Measurements from ENCODE around the gene MATN1. TPM values are rescaled to one million over a fixed set of nuclear protein-coding genes. Genes with fewer than 3 reads are reported as not detected.

MATN1 gene
- total RNA-seq, 2 experiments from 2014 or later = 0.34 TPM; not detected in 1

- intact Hi-C loops (cut with micrococcal nuclease) = loop anchor here (1.0 kb wide), 3 partner anchors 13 to 36 kb away; no protein-coding TSS in a partner anchor
- ChIA-PET POLR2A (interaction anchor here (1.0 to 5.5 kb wide), 6 partner anchors 9 to 25 kb away, joined by 3 to 75 read pairs (median 5); partner anchors contain the start of gene LAPTM5), CTCF (interaction anchor here (0.6 to 9.6 kb wide), 14 partner anchors 8 to 1550 kb away, joined by 3 to 65 read pairs (median 4); partner anchors contain the start of gene LAPTM5)
- H3K4me3 Mint-ChIP-seq = peak overlapping the region; percentile 50
- H3K9me3 Mint-ChIP-seq = no peaks in the 10 kb centered on the region
- no peaks in the 10 kb centered on the region for H3K27me3 Mint-ChIP-seq
- peaks cover 92% of the 10 kb centered on the region for H3K4me1 Mint-ChIP-seq (ENCODE audit: low read depth)
- peaks cover 45% of the 10 kb centered on the region for H3K36me3 Mint-ChIP-seq
- DNase-seq = peak; percentile 80
- peak overlapping the region; percentile 96 for H3K27ac Mint-ChIP-seq
Measured at GRCh38 chr1:30743584-30744059, 20.2 kb upstream of the MATN1 start.

GRCh38 chr1:30742963-30743559 lies 19.7 kb upstream of the MATN1 start:
- Mint-ChIP-seq H3K4me1 (ENCODE audit: low read depth) (peaks cover 87% of the 10 kb centered on the region), H3K36me3 (peaks cover 46% of the 10 kb centered on the region)
- CTCF ChIA-PET = interaction anchor here (1.1 to 9.6 kb wide), 9 partner anchors 7 to 168 kb away, joined by 3 to 65 read pairs (median 11); partner anchors contain the start of gene LAPTM5

DNA sequence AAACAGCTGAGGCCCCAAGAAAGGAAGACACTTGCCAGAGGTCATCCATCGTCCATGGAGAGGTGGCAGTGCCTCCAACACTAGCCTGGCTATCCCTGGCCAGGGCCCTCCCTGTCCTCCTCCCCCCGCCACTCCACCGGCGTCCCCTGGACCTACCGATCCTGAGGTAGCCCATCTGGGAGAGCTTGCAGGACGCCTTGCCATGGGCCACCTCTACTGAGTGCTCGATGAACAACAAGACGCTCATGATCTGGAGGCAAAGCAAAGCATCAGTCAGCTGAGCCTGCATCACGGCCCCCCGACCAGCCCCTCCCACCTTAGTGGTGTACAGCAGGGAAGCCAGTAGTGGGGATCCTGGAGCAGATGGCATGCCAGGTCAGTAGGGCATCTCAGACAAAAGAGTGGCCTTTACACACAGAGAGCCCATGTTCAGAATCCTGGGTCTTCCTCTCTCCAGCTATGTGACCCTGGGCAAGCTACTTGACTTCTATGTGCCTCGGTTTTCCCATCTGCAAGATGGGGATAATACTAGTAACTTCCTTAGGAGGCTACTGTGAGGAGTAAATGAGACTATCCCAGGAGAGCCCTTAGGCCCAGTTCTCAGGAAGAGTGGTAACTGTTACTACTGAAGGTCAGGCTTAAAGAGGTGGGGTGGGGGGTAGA lies 19.0 kb upstream of the MATN1 start:
- Mint-ChIP-seq H3K36me3 (peaks cover 47% of the 10 kb centered on the region), H3K27ac (peak overlapping the region; percentile 96), H3K27me3 (no peaks in the 10 kb centered on the region), H3K4me1 (ENCODE audit: low read depth) (peaks cover 81% of the 10 kb centered on the region), H3K4me3 (no peak overlapping the region), H3K9me3 (no peaks in the 10 kb centered on the region)
- CTCF ChIA-PET = interaction anchor here (2.6 to 9.6 kb wide), 5 partner anchors 14 to 40 kb away, joined by 11 to 65 read pairs (median 61); partner anchors contain the start of gene LAPTM5
- POLR2A ChIA-PET = interaction anchor here (1.6 to 5.5 kb wide), 3 partner anchors 10 to 24 kb away, joined by 5 to 75 read pairs (median 8); partner anchors contain the start of gene LAPTM5
- intact Hi-C loops (cut with micrococcal nuclease) = no loop called here
- no peak for DNase-seq

More at GRCh38 chr1:30742963-30743559, 19.7 kb upstream of the MATN1 start:
- no peaks in the 10 kb centered on the region for H3K9me3 Mint-ChIP-seq
- POLR2A ChIA-PET = interaction anchor here (1.6 to 5.5 kb wide), 4 partner anchors 9 to 25 kb away, joined by 5 to 75 read pairs (median 6); partner anchors contain the start of gene LAPTM5
- H3K27me3 Mint-ChIP-seq = no peaks in the 10 kb centered on the region
- intact Hi-C loops (cut with micrococcal nuclease) = loop anchor here (1.0 kb wide), 3 partner anchors 13 to 36 kb away; no protein-coding TSS in a partner anchor
- H3K4me3 Mint-ChIP-seq = peak overlapping the region; percentile 50
- peak overlapping the region; percentile 96 for H3K27ac Mint-ChIP-seq
- no peak for DNase-seq

DNA sequence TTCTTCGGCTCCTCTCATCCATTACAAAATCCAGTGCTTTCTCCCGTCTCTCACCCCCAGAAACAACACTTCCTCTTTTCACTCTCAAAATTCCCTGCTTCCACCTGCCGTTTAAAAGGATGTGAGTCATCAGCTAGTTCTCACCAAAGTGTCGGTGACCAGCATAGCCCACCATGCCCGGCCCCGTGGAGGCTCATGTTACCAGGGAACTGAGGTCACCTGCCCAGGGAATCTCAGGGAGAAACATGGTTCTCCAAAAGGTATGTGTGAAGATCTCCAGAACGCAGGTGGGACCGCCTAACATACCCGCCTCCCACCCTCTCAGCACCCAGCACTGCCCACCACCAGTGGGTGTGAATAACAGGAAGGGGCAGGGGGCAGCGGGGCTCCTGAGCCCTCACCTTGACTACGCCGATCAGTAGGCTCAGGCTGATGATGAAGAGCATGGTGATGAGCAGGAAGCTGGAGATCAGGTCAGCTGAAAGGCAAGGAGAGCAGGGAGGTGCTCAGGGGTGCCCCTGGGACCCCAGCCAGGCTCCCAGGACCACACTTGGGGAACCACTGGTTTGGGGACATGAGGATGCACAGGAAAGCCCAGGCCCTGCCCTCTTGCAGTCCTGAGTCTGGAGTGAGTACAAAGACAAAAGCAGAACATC lies 18.0 kb upstream of the MATN1 start:
- POLR2A ChIA-PET = interaction anchor here (0.9 to 5.5 kb wide), 2 partner anchors 9 to 15 kb away, joined by 3 to 75 read pairs; partner anchors contain the start of gene LAPTM5
- Mint-ChIP-seq H3K36me3 (peaks cover 55% of the 10 kb centered on the region), H3K4me1 (ENCODE audit: low read depth) (peaks cover 70% of the 10 kb centered on the region), H3K27ac (peak overlapping the region; percentile 74), H3K9me3 (no peaks in the 10 kb centered on the region), H3K4me3 (no peak overlapping the region), H3K27me3 (no peaks in the 10 kb centered on the region)
- CTCF ChIA-PET = interaction anchor here (6.1 to 9.6 kb wide), 3 partner anchors 21 to 41 kb away, joined by 27 to 63 read pairs (median 61); no protein-coding TSS in a partner anchor
- intact Hi-C loops (cut with micrococcal nuclease) = no loop called here
- DNase-seq = no peak

GRCh38 chr1:30740251-30741238 lies 17.2 kb upstream of the MATN1 start:
- Mint-ChIP-seq H3K27me3 (no peaks in the 10 kb centered on the region), H3K4me3 (no peak overlapping the region), H3K4me1 (ENCODE audit: low read depth) (peaks cover 62% of the 10 kb centered on the region), H3K27ac (peak overlapping the region; percentile 74), H3K9me3 (no peaks in the 10 kb centered on the region), H3K36me3 (peaks cover 61% of the 10 kb centered on the region)
- intact Hi-C loops (cut with micrococcal nuclease) = no loop called here
- ChIA-PET CTCF (interaction anchor here (6.1 to 9.6 kb wide), 3 partner anchors 21 to 42 kb away, joined by 27 to 63 read pairs (median 61); no protein-coding TSS in a partner anchor), POLR2A (interaction anchor here (0.9 kb wide), 1 partner anchor 8 kb away, joined by 3 read pairs; no protein-coding TSS in a partner anchor)
- DNase-seq = no peak

DNA sequence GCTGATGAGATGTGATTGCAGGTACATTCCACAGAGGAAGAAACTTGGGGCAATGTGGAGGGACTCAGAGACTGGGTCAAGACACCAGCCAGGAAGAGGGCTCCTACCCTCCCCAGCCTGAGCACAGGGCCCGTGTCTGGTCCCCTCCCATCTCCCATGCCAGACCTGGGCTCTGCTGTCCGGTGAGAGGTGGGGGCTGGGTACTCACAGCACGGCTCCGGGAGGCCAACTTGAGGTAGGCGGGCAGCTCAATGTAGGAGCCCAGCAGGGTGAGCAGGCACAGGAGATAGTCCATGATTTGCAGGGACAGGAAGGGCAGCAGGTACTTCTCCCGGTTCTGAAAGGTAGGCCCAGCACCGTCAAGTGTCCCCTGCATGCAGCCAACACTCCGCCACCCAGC lies 16.2 kb upstream of the MATN1 start:
- intact Hi-C loops (cut with micrococcal nuclease) = no loop called here
- Mint-ChIP-seq H3K27me3 (no peaks in the 10 kb centered on the region), H3K27ac (peak overlapping the region; percentile 70), H3K4me1 (ENCODE audit: low read depth) (peaks cover 53% of the 10 kb centered on the region), H3K4me3 (no peak overlapping the region), H3K9me3 (no peaks in the 10 kb centered on the region), H3K36me3 (peaks cover 69% of the 10 kb centered on the region)
- POLR2A ChIA-PET = no interaction called here
- no peak for DNase-seq
- CTCF ChIA-PET = interaction anchor here (2.1 kb wide), 1 partner anchor 43 kb away, joined by 8 read pairs; no protein-coding TSS in a partner anchor

- CTCF ChIA-PET = interaction anchor here (0.8 to 2.1 kb wide), 2 partner anchors 41 to 43 kb away, joined by 3 to 8 read pairs; no protein-coding TSS in a partner anchor
- Mint-ChIP-seq H3K4me3 (no peak overlapping the region), H3K27ac (peak overlapping the region; percentile 70), H3K36me3 (peaks cover 71% of the 10 kb centered on the region), H3K9me3 (no peaks in the 10 kb centered on the region), H3K27me3 (no peaks in the 10 kb centered on the region), H3K4me1 (ENCODE audit: low read depth) (peaks cover 47% of the 10 kb centered on the region)
- POLR2A ChIA-PET = no interaction called here
- intact Hi-C loops (cut with micrococcal nuclease) = no loop called here
- DNase-seq = no peak
Measured at GRCh38 chr1:30738715-30739559, 15.6 kb upstream of the MATN1 start.

DNA sequence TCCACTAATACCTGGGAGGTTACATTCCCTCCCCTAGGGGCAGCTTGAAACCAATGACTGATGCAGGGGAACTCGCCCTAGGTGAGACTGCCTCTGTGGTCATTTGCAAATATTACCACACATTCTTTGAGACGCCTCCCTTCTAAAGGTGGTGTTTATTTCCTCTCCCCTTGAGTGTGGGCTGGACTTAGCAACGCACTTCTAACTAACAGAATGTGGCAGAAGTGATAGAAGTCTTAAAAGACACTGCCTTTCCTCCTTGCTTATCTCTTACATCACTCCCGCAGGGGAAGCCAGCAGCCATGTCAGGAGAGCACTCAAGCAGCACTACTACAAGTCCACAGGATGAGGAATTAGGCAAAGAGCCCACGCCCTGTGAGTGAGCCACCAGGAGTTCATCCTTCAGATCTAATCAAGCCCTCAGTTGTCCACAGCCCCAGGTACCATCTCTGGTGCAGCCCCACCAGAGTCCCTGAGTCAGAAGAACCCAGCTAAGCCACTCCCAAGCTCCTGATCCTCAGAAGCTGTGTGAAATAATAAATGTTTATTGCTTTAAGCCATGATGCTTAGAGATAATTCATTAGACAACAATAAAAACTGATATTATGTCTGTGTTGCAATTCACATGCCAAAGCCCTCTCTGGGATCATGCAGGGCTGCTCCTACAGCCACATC lies 14.8 kb upstream of the MATN1 start:
- H3K9me3 Mint-ChIP-seq = no peaks in the 10 kb centered on the region
- H3K27me3 Mint-ChIP-seq = no peaks in the 10 kb centered on the region
- no peak overlapping the region for H3K4me3 Mint-ChIP-seq
- peak overlapping the region; percentile 40 for H3K27ac Mint-ChIP-seq
- intact Hi-C loops (cut with micrococcal nuclease) = no loop called here
- peaks cover 39% of the 10 kb centered on the region for H3K4me1 Mint-ChIP-seq (ENCODE audit: low read depth)
- ChIA-PET POLR2A (interaction anchor here (1.2 kb wide), 1 partner anchor 16 kb away, joined by 3 read pairs; no protein-coding TSS in a partner anchor), CTCF (interaction anchor here (0.8 to 2.1 kb wide), 3 partner anchors 41 to 44 kb away, joined by 3 to 8 read pairs (median 7); no protein-coding TSS in a partner anchor)
- no peak for DNase-seq
- peaks cover 74% of the 10 kb centered on the region for H3K36me3 Mint-ChIP-seq

DNA sequence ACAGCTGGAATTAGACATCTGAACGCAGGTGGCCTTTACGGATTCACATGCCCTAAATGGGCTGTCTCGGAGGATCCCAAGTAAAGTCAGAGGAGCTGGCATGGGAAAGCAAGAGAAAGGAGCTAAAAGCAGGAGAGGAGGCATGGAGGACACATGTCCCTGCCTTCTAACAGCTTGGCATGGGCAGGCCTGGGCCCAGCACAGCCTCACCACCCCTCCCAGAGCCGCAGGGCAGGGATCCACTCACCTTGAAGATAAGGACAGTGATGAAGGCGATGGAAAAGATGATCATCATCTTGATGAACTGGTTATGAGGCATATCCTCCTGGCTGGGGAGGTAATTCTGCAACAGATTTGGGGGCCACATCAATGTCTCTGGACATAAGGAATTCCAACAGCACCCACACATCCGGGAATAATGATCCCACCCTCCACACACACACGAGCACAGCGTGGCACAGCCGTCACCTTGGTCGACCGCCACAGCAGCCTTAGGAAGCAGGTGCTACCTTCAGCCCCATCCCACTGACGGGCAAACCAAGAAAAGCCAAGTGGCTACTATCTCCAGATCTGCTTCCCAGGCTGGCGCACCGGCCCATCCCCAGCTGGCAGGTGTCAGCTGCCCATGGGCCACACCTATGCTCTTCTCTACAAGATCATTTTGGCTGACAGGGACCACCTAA lies 14.1 kb upstream of the MATN1 start:
- no peaks in the 10 kb centered on the region for H3K9me3 Mint-ChIP-seq
- peak overlapping the region; percentile 19 for H3K27ac Mint-ChIP-seq
- no peaks in the 10 kb centered on the region for H3K27me3 Mint-ChIP-seq
- intact Hi-C loops (cut with micrococcal nuclease) = no loop called here
- ChIA-PET CTCF (interaction anchor here (0.9 to 2.1 kb wide), 2 partner anchors 42 to 45 kb away, joined by 7 to 8 read pairs; no protein-coding TSS in a partner anchor), POLR2A (interaction anchor here (1.2 kb wide), 1 partner anchor 17 kb away, joined by 3 read pairs; no protein-coding TSS in a partner anchor)
- DNase-seq = no peak
- peaks cover 36% of the 10 kb centered on the region for H3K4me1 Mint-ChIP-seq (ENCODE audit: low read depth)
- peaks cover 76% of the 10 kb centered on the region for H3K36me3 Mint-ChIP-seq
- no peak overlapping the region for H3K4me3 Mint-ChIP-seq
